B cell (primary cell): ENCODE measurements around the gene GABRG3.

ENCODE experiments used
- CTCF ChIP-seq: fragments of 200-600 bp; IDR thresholded peaks from one replicate; pipeline ENCODE4 v1.8.0; 2022; ENCODE audit warnings: antibody characterized with exemption, mild to moderate bottlenecking
- EZH2 ChIP-seq: IDR thresholded peaks from 2 replicates; pipeline ENCODE4 v1.6.1; 2012; ENCODE audit warnings: borderline replicate concordance, low read depth, mild to moderate bottlenecking, moderate library complexity, low read length; ENCODE audit not compliant: insufficient read depth, poor library complexity, severe bottlenecking

- TF ChIP-seq EZH2 = no peak
- no peak for TF ChIP-seq CTCF
These were observed 593.7 kb downstream of the GABRG3 start for GRCh38 chr15:27564656-27565055.
